Neural progenitor cell (in vitro differentiated cells): ENCODE data around the gene EMC1. TPM values are rescaled to one million over a fixed set of nuclear protein-coding genes. Genes with fewer than 3 reads are reported as not detected.

Experiments
- DNase-seq: peaks from one replicate; pipeline ENCODE4 v3.0.0-alpha.2; 2016; ENCODE audit warnings: low spot score
- H2AFZ ChIP-seq: fragments of 200-600 bp; sonication (generic); replicated peaks from 2 replicates; pipeline ENCODE4 v1.6.1; 2016; ENCODE audit warnings: antibody characterized with exemption
- H3F3A ChIP-seq: fragments of 200-600 bp; sonication (generic); 2 replicates; pipeline ENCODE4 v1.6.1; 2016; ENCODE audit warnings: antibody characterized with exemption, low read depth
- H3K27ac ChIP-seq: fragments of 200-600 bp; sonication (generic); 2 replicates; pipeline ENCODE4 v1.5.1; 2016; ENCODE audit warnings: mild to moderate bottlenecking
- H3K27me3 ChIP-seq: fragments of 200-600 bp; sonication (generic); 2 replicates; pipeline ENCODE4 v1.6.1; 2016; ENCODE audit warnings: mild to moderate bottlenecking, moderate library complexity
- H3K36me3 ChIP-seq: fragments of 200-600 bp; sonication (generic); 2 replicates; pipeline ENCODE4 v1.5.1; 2016
- H3K4me1 ChIP-seq: fragments of 200-600 bp; sonication (generic); 2 replicates; pipeline ENCODE4 v1.6.1; 2016; ENCODE audit warnings: mixed run types
- H3K4me2 ChIP-seq: fragments of 200-600 bp; sonication (generic); 2 replicates; pipeline ENCODE4 v1.6.1; 2016
- H3K4me3 ChIP-seq: fragments of 200-600 bp; sonication (generic); 2 replicates; pipeline ENCODE4 v1.5.1; 2016
- H3K79me2 ChIP-seq: fragments of 200-600 bp; sonication (generic); 2 replicates; pipeline ENCODE4 v1.6.1; 2016; ENCODE audit warnings: low read depth
- H3K9ac ChIP-seq: fragments of 200-600 bp; sonication (generic); 2 replicates; pipeline ENCODE4 v1.6.1; 2016
- H3K9me3 ChIP-seq: fragments of 200-600 bp; sonication (generic); 2 replicates; pipeline ENCODE4 v1.5.1; 2016; ENCODE audit warnings: low read depth
- H4K20me1 ChIP-seq: fragments of 200-600 bp; sonication (generic); 2 replicates; pipeline ENCODE4 v1.6.1; 2016; ENCODE audit warnings: low read depth
- H3K27ac Mint-ChIP-seq: 3 replicates; pipeline ENCODE4 v1.8.0; 2021; ENCODE audit warnings: mixed read lengths
- H3K27me3 Mint-ChIP-seq: 2 replicates; pipeline ENCODE4 v1.8.0; 2022; ENCODE audit warnings: low read depth, mild to moderate bottlenecking, inconsistent platforms, moderate library complexity, mixed read lengths; ENCODE audit not compliant: insufficient read depth
- H3K36me3 Mint-ChIP-seq: 3 replicates; pipeline ENCODE4 v1.8.0; 2021; ENCODE audit warnings: mixed read lengths
- H3K4me1 Mint-ChIP-seq: 3 replicates; pipeline ENCODE4 v1.8.0; 2021; ENCODE audit warnings: mixed read lengths
- H3K4me3 Mint-ChIP-seq: 3 replicates; pipeline ENCODE4 v1.8.0; 2021; ENCODE audit warnings: mild to moderate bottlenecking, moderate library complexity, mixed read lengths
- H3K9me3 Mint-ChIP-seq: 3 replicates; pipeline ENCODE4 v1.8.0; 2020; ENCODE audit warnings: mixed read lengths
- CTCF ChIP-seq: fragments of 200-600 bp; sonication (generic); IDR thresholded peaks from 2 replicates; pipeline ENCODE4 v1.5.1; 2017; ENCODE audit warnings: antibody characterized with exemption, mild to moderate bottlenecking
- EZH2 ChIP-seq: fragments of 200-600 bp; sonication (generic); IDR thresholded peaks from 2 replicates; pipeline ENCODE4 v1.6.1; 2017; ENCODE audit warnings: antibody characterized with exemption, mild to moderate bottlenecking, moderate library complexity
- EZH2phosphoT487 ChIP-seq: fragments of 200-600 bp; sonication (generic); IDR thresholded peaks from 2 replicates; pipeline ENCODE4 v1.6.1; 2017; ENCODE audit warnings: antibody characterized with exemption
- total RNA-seq: library from RNA; depleted of rRNA; stranded (reverse); fragments of >200 nt; gene quantifications from 2 replicates; pipeline ENCODE4 v1.2.3, GENCODE V29; 2015; ENCODE audit warnings: low replicate concordance

Gene EMC1
- total RNA-seq, 1 donor from 2014 or later = 32.6 TPM

- Mint-ChIP-seq H3K4me1 (no peaks in the 10 kb centered on the region), H3K27ac (peak overlapping the region; percentile 51), H3K36me3 (peaks cover 25% of the 10 kb centered on the region), H3K9me3 (no peaks in the 10 kb centered on the region), H3K27me3 (peaks cover 7% of the 10 kb centered on the region), H3K4me3 (no peak overlapping the region)
- peaks cover 14% of the 10 kb centered on the region for H4K20me1 ChIP-seq
- no peaks in the 10 kb centered on the region for H3K4me1 ChIP-seq
- no peaks in the 10 kb centered on the region for H3K9me3 ChIP-seq
- H3K79me2 ChIP-seq = peaks cover 8% of the 10 kb centered on the region
- DNase-seq = peak; percentile 54
- no peak overlapping the region for H3K4me2 ChIP-seq
- no peak overlapping the region for H2AFZ ChIP-seq
- H3F3A ChIP-seq = no peaks in the 10 kb centered on the region
- H3K36me3 ChIP-seq = peaks cover 5% of the 10 kb centered on the region
- no peak overlapping the region for H3K9ac ChIP-seq
- H3K27me3 ChIP-seq = no peaks in the 10 kb centered on the region
- TF ChIP-seq EZH2phosphoT487 (no peak), EZH2 (no peak), CTCF (peak; percentile 94)
- no peak overlapping the region for H3K4me3 ChIP-seq
- no peak overlapping the region for H3K27ac ChIP-seq
These were observed 10.4 kb downstream of the EMC1 start for GRCh38 chr1:19240673-19241538.

- H3K4me2 ChIP-seq = no peak overlapping the region
- H3K4me3 ChIP-seq = no peak overlapping the region
- H3K4me1 ChIP-seq = no peaks in the 10 kb centered on the region
- H3K4me1 Mint-ChIP-seq = no peaks in the 10 kb centered on the region
- no peaks in the 10 kb centered on the region for H3F3A ChIP-seq
- H3K36me3 ChIP-seq = peaks cover 5% of the 10 kb centered on the region
- no peak overlapping the region for H3K4me3 Mint-ChIP-seq
- H3K9me3 Mint-ChIP-seq = no peaks in the 10 kb centered on the region
- peaks cover 25% of the 10 kb centered on the region for H3K36me3 Mint-ChIP-seq
- no peak overlapping the region for H3K27ac ChIP-seq
- H3K27ac Mint-ChIP-seq = no peak overlapping the region
- peaks cover 14% of the 10 kb centered on the region for H4K20me1 ChIP-seq
- no peak for TF ChIP-seq EZH2phosphoT487
- no peak for DNase-seq
- no peak overlapping the region for H2AFZ ChIP-seq
- H3K27me3 Mint-ChIP-seq = peaks cover 9% of the 10 kb centered on the region
- no peaks in the 10 kb centered on the region for H3K9me3 ChIP-seq
- peaks cover 5% of the 10 kb centered on the region for H3K79me2 ChIP-seq
- no peaks in the 10 kb centered on the region for H3K27me3 ChIP-seq
- no peak overlapping the region for H3K9ac ChIP-seq
These were observed 11.4 kb downstream of the EMC1 start for GRCh38 chr1:19239876-19240275.

GRCh38 chr1:19234224-19234623 is 17.1 kb downstream of the EMC1 start:
- TF ChIP-seq EZH2phosphoT487 (no peak), EZH2 (no peak), CTCF (no peak)

GRCh38 chr1:19232524-19232846 is 18.8 kb downstream of the EMC1 start:
- no peaks in the 10 kb centered on the region for H3K9me3 Mint-ChIP-seq
- peaks cover 16% of the 10 kb centered on the region for H3K36me3 Mint-ChIP-seq

More at GRCh38 chr1:19234224-19234623, 17.1 kb downstream of the EMC1 start:
- Histone ChIP-seq H3F3A (no peaks in the 10 kb centered on the region), H3K36me3 (no peaks in the 10 kb centered on the region), H3K9me3 (no peaks in the 10 kb centered on the region), H3K27ac (no peak overlapping the region), H3K4me2 (no peak overlapping the region), H3K4me1 (no peaks in the 10 kb centered on the region), H3K79me2 (no peaks in the 10 kb centered on the region), H2AFZ (no peak overlapping the region), H4K20me1 (no peaks in the 10 kb centered on the region), H3K27me3 (no peaks in the 10 kb centered on the region), H3K4me3 (no peak overlapping the region), H3K9ac (no peak overlapping the region)
- H3K27ac Mint-ChIP-seq = no peak overlapping the region
- H3K27me3 Mint-ChIP-seq = peaks cover 5% of the 10 kb centered on the region
- H3K4me1 Mint-ChIP-seq = no peaks in the 10 kb centered on the region
- no peak for DNase-seq
- H3K4me3 Mint-ChIP-seq = no peak overlapping the region
- no peaks in the 10 kb centered on the region for H3K9me3 Mint-ChIP-seq
- peaks cover 16% of the 10 kb centered on the region for H3K36me3 Mint-ChIP-seq

More at GRCh38 chr1:19232524-19232846, 18.8 kb downstream of the EMC1 start:
- H3K36me3 ChIP-seq = no peaks in the 10 kb centered on the region
- H3K9me3 ChIP-seq = no peaks in the 10 kb centered on the region
- no peaks in the 10 kb centered on the region for H3K4me1 ChIP-seq
- no peak overlapping the region for H3K4me3 ChIP-seq
- no peaks in the 10 kb centered on the region for H3K79me2 ChIP-seq
- H2AFZ ChIP-seq = no peak overlapping the region
- no peaks in the 10 kb centered on the region for H3K4me1 Mint-ChIP-seq
- H4K20me1 ChIP-seq = no peaks in the 10 kb centered on the region
- DNase-seq = no peak
- no peak overlapping the region for H3K4me3 Mint-ChIP-seq
- no peak overlapping the region for H3K27ac ChIP-seq
- H3K27me3 Mint-ChIP-seq = peaks cover 2% of the 10 kb centered on the region
- H3K27ac Mint-ChIP-seq = no peak overlapping the region
- no peaks in the 10 kb centered on the region for H3F3A ChIP-seq
- no peak overlapping the region for H3K9ac ChIP-seq
- TF ChIP-seq EZH2 (no peak), EZH2phosphoT487 (no peak), CTCF (no peak)
- no peaks in the 10 kb centered on the region for H3K27me3 ChIP-seq
- H3K4me2 ChIP-seq = no peak overlapping the region
